HG03457 (cell line): ENCODE measurements around the gene IL22.
"Not testable (repeated sequence)": the region's sequence is repeated elsewhere in the genome, so short reads cannot be mapped to it uniquely, and the experiment has no call there.

Experiments used
- ATAC-seq: cut with Tn5 transposase; IDR thresholded peaks from one replicate; pipeline ENCODE4 v1.9.1; 2021; ENCODE audit warnings: moderate number of reproducible peaks; ENCODE audit not compliant: unreplicated experiment

Gene IL22

DNA sequence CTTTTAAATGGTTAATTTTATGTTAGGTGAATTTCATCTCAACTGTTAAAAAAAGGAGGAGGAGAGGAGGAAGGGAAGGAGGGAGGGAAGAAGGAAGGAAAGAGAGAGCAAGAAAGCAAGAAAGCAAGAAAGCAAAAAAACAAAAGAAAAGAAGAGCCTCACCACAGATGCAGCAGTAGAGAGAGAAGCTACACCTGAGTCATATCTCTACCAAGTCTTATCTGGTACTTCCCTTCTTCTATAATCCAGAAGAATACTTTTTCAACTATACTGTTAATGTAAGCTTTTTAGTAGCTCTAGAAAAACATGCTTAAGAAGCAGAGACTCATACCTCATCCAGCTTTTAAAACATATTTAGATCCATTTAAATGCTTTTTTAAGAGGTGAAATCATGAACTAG, 22.2 kb downstream of the IL22 start:
- ATAC-seq: no peak

DNA sequence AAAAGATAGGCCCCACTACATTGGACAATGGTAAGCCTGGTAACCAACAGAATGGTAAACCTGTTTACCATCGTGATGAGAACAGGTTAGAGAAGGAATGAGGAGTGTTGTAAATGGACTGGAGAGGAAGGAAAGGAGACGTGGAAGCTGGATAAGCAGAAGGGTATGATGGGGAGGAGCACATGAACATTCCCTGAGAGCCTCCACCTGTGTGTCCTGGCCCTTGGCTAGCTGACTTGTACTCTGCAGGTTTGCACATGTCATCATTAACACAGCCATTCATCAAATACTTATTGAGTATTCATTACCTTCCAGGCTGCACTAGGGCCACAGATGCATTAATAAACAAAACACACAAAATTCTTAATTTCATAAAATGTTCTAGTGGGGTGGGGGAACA, 23.4 kb downstream of the IL22 start:
- no peak for ATAC-seq

- ATAC-seq: no peak
Measured at GRCh38 chr12:68227356-68227755, 26.0 kb downstream of the IL22 start.

DNA sequence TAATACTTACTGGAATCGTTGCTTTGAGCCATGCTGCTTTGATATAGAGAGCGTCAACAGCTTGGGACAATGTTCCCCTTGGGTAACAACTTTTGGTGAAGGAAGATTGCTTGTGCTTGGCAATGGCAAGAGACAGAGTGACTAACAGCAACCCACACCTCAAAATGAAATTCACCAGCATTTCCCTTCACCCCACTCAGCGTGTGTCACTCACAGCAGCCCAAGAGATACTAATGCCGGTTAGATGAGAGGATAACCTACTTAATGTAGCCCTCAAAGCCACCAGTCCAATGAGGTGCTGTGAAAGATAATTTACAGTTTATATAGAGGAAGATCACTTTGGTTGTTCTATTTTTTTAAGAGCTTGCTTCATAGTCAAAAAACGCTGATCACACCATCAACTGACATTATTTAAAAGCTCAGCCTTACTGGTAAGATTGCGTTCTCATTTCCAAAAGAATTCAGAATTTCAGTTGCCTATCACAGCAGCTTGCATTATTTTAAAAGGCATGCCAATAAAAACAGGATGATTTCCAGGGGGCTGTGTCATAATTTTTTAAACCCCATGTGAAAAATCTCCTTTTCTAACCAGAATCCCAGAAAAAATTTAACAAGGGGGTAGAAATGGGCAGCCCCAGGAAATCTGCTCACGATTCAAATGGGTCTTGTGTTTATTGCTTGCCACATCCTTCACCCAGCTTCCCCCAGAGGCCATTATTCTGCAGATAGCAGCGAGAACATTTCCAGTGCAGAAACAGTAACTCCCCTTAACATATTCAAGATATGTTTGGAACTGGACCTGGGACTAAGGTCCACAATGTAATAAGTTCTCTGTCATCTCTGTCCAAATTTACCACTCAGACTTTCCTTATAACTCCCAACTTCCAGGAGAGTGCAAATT, 27.6 kb downstream of the IL22 start, which contains the start of gene IL26:
Gene IL26, minus strand, starts transcription at position 235 of the 901 bp plus-strand sequence. Its CDS starts 54 bp downstream, at position 181.
- ATAC-seq: no peak

DNA sequence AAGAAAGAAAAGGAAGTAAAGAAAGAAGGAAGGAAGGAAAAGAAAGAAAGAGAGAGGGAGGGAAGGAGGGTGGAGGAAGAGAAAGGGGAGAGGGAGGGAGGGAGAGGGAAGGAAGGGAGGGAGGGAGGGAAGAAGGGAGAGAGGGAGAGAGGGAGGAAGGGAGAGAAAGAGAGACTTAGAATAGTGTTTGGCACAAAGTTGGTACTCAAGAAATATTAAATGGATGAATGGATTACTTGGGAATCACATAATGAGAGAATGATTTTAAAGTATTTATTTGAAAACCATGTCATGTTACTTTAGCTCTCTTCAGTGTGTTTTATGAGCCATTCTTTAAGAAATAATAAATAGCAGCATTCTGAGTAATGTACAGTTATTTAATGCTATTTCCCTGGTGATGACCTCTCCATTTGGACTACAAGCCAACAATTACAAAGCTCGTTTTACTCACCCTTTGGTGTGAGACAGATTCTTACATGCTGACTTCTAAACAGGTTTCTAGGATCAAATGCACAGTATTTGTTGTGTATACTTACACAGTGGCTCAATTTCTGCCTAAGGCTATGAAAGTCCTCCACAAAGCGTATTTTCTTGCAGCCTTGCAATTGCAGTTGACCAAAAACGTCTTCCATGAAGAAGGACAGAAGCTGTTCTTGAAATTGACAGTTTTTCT, 28.7 kb downstream of the IL22 start:
- no peak for ATAC-seq

DNA sequence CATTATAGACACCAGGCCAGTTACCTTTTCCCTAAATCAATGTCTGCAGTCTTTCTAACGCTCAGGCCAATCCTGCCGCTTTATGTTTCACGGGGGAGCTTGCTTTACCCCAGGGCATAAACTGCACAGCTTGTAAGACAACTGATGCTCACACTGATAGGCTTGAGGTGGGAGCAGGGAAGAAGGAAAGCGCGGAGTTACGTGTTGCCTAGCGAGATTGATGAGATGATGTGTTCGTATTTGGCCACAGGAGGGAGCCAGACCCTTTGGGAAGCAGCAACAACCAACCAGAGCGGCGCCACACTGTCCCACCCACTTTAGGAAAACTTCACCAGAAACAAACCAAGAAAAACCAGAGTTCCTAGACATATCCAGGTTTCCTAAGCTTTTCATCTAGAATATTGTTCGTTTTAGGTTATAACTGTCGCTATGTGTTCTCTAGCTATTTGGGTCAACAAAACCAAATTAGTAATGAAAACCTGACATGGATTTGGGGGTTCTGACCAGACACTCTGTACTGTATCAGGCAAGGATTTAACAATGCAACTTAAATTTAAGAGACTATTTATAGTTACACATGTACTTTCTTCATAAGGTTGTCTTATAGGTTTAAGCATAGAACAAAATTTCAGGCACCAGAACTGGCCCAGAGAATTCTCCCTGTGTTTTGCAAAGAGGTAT, 30.2 kb downstream of the IL22 start:
- ATAC-seq: peak; percentile 81

DNA sequence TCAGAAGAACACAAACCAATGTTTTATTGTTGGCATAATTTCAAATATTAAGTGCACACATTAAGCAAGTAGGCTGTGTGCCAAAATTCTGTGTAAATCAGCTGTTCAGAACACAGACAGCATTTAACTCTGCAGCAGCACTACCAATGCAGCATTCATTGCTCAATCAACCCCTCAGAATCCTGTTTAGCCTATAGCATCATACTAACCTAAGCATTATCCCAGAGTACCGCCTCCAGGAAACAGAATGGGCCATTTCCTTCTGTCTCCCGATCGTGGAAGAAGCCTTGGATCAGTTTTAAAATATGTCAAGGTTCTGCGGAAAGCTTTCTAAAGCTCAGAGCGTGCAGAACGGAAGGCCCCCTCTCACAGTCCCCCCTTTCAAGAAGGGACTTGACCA, 31.1 kb downstream of the IL22 start:
- no peak for ATAC-seq

DNA sequence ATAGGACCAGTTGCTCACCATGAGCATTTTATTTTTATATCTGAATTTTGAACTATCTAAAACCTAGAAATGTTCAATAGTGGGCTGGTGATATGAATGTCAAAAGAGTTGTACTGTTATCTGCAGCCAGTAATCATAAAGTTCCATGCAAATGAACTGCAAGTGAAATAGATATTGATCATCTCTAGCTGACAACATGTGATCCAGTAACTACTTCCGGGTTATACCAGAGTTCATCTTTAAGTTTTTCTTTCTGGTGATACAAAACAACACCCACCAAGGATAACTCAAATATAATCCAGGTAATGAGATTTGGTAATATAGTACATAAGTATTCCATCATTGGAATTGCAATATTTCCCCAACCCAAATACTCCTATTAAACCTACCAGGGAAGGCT, 31.9 kb downstream of the IL22 start:
- ATAC-seq: no peak

GRCh38 chr12:68210875-68211274, 42.5 kb downstream of the IL22 start:
- no peak for ATAC-seq

- not testable (repeated sequence) for ATAC-seq
Measured at GRCh38 chr12:68209048-68209728, 44.2 kb downstream of the IL22 start.

GRCh38 chr12:68207276-68207675, 46.1 kb downstream of the IL22 start:
- ATAC-seq: no peak

DNA sequence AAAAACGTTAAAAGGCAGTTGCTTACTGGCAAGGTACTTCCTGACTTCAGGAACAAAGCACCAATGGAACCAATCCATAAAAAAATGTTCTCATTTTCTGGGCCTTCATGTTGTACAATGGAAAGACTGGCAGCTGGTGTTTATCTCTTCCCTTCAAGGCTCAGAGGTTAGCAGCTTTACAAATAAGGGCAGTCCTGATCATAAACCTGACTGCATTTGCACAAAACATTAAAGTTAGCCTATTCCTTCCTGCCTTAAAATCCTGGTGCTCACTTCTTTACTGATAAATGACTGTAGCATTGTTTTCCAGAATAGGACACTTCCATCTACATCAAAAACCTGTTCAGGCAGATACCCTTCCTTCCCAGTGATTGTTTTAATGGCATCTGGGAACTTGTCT, 47.0 kb downstream of the IL22 start:
- no peak for ATAC-seq

- ATAC-seq: no peak
Measured at GRCh38 chr12:68203460-68203875, 49.9 kb downstream of the IL22 start.

- no peak for ATAC-seq
Measured at GRCh38 chr12:68200854-68201253, 52.5 kb downstream of the IL22 start.

DNA sequence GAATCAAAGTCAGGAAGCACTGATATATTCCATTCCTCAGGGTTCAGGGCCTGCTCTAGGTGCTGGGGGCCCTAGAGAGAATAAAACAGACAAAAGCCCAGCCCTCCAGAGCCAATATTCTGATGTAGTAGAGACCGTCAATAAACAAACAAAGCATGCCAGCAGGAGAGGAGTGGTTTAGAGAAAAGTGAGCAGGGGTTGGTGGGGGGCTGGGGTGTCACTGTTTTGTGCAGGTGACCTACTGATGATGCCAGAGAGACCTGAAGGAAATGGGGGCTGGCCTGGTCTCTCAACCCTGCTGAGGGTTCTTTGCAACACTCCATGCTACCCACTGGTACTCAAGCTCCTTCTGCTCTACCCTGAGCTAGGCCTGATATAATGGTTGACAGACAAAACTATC, 54.3 kb downstream of the IL22 start:
- ATAC-seq: no peak

DNA sequence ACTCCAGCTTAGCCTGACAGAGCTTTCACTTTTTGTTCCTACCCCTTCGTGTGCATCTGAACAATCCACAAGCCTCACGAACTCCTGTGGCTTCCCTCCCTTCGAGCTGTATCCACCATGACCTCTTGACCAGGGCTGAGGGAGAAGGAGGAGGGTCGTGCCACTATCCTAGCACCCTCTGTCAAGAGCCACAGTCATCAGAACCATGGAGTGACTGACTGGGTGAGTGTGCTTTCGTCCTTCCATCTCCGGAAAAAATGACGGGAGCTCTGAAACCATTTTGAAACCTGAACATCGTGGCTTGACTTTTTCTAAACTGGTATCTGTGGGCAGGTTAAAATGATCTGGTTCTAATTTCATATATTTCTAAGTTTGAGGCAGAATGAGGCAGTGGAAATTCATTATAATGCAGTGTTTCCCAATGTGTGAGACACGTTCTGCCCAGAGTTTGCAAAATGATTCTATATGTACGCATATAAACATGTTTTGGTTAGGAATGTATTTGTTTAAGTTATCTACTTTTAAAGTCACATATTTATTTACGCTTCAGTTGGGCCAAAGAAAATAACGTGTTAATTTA, 54.8 kb downstream of the IL22 start:
- no peak for ATAC-seq
